Hematopoietic multipotent progenitor cell treated with erythropoietin and hydrocortisone succinate and interleukin-3 and kit ligand, for 6 days (in vitro differentiated cells): Measurements from ENCODE around the gene RBM4.
"Not testable (repeated sequence)": the region's sequence is repeated elsewhere in the genome, so short reads cannot be mapped to it uniquely, and the experiment has no call there.

ENCODE experiments used
- DNase-seq: peaks from one replicate; pipeline ENCODE4 v3.0.0-alpha.2; 2015

The RBM4 gene, protein sequence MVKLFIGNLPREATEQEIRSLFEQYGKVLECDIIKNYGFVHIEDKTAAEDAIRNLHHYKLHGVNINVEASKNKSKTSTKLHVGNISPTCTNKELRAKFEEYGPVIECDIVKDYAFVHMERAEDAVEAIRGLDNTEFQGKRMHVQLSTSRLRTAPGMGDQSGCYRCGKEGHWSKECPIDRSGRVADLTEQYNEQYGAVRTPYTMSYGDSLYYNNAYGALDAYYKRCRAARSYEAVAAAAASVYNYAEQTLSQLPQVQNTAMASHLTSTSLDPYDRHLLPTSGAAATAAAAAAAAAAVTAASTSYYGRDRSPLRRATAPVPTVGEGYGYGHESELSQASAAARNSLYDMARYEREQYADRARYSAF

DNA sequence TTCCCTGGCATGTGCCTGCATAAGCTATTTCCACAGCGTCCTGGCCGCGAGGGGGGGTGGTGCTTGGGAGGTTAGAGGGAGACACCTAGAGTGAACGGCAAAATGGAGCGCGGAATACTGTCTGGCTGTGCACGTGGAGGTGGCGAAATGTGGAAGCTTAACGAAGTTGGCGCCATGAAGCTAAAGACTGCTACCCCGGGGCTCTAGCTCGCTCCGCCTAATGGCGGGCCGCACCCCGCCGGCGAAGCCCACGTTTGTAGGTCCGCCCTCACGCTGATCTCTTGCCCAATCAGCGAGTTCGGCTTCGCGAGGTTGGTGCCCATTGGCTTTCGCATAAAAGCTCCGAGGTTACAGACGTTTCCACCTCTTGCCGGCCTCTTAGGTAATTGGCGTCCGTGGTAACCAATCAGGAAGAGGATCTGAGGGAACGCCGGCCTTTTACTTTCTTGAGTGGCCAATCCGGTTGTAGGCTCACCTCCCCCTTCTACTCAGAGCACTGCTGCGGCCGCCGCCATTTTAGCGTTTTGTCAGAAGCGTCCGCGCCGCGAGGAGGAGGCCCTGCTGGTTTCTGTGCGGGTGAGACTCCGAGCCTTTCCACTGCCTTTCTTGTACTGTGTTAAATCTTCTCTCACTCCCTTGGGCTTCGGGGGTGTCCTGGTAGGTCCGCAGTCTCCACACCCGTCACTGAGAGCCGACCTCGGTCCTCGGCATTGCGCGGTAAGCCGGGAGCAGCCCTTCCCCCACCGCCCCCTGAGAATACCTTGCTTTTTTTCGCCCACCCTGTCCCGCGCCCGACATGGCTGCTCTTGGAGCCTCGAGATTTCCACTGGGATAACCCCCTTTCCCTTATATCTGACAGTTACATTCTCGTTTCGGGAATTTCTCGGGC, at the start of gene RBM4:
Gene RBM4, plus strand, starts transcription at position 527 of the 889 bp plus-strand sequence. CDS start 1,009 bp downstream, outside the sequence.
- DNase-seq, result peak; percentile 100

DNA sequence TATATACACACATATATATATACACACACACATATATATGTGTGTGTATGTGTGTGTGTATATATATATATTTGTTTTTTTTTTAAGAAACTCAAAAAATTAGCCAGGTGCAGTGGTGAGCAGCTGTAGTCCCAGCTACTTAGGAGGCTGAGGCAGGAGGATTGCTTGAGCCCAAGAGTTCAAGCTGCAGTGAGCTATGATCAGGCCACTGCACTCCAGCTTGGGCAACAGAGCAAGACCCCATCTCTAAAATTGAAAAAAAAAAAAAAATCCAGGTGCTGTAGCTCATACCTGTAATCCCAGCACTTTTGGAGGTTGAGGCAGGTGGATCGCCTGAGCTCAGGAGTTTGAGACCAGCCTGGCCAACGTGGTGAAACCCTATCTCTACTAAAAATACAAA, 49.2 kb upstream of the RBM4 start:
- not testable (repeated sequence) for DNase-seq

DNA sequence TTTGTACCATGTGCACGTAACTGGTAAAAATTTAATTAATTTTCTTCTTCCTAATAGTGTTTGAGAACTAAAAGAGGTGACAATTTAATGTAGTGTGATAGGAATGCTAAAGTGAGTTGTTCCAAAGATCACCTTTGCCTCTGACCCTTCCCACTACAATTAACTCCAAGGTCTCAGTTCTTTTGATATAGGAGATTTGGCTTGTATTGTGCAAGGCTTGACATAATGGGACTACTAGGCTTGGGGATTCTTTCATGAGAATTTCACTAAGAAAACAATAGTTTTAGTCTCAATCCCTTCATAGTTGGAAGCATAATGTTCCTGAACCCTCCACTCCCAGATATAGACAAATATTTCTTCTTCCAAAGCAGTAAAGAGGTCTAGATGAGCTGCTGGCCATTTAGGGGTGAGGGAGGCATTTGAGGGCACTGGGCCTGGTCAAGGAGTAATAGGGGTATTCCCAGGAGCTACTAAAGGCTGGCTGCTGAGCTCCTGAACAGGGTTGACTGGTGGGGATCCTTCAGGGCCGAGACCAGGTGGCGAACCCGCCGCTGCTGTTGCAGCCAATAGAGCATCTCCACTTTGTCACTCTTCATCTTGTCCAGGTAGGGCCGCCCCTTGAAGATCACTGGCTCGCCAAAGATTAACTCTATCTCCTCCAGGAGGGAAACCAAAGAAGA, 48.4 kb upstream of the RBM4 start:
- no peak for DNase-seq

DNA sequence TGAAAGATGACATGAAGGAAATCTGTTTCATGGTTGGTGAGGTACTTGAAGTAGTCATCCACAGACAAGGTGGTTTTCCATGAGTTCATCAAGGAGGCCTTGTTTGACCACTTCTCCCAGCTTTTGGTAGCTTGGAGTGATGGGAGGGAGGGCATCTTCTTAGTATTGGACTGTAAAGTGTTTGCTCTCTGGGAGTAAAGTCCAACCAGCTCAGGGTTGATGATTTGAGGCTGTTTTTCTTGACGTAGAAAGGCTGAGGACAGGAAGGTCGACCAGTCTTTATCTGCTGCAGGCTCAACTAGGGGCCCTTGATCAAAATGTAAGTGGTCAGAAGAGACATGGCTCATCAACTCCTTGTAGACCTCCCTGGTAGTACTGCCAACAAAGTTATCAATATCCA, 47.3 kb upstream of the RBM4 start:
- no peak for DNase-seq

DNA sequence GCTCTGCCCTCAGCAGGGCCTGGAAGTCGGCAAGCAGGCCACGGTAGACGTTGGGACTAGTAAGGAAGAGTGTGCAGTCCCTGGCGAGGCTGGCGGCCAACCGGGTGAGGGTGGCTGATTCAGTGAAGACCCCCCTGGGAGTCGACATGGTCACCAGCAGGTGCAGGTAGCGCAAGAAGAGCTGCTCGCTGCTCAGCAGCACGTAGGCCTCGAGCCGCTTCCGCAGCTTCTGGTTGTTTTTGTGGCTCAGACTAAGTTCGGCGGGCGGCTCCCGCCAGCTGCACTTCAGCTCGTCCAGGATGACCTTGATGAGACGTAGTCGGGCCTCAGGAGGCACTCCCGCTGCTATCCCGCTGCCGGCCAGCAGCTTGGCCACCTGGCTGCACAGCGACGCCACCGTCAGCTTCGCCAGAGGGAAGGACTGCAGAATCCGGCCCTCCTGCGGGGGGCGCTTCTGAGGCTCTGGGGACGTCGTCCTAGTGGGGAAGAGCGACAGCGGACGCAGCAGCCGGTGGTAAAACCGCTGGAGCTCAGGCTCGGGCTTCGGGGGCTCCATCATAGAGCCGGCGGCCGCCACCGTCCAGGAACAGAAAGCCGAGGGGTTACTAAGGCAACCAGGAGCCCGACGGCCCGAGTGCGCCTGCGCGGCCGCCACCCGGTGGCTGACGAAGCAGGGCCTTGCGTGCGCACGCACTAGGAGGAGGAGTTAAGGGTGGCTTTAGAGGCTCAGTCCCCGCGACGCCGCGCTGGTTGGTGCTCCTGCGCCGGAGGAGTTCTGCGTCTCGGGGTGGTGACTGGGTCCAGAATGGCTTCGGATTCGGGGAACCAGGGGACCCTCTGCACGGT, 45.8 kb upstream of the RBM4 start, which contains the start of the genes CCDC87 and CCS:
Gene CCDC87, minus strand, starts transcription at position 607 of the 846 bp plus-strand sequence. Its CDS starts 48 bp downstream, at position 559.
Gene CCS, plus strand, starts transcription at position 729 of the 846 bp plus-strand sequence. Its CDS starts 77 bp downstream, at position 806.
- peak; percentile 98 for DNase-seq

DNA sequence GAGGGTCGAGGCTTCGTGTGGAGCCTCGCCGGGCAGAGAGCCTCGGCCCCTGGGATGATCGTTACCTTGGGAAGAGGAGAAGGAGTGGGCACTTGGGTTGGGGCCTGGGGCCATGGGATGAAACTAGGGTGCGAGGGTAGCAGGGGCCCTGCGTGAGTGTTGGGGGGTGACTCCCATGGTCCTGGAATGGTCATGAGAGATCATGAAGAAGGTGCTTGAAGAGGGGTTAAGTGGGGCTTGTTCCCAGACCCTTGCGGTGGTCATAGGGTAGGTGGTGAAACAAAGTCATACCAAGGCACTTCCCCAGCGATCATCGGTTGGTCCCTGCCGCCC, 45.2 kb upstream of the RBM4 start:
- no peak for DNase-seq

DNA sequence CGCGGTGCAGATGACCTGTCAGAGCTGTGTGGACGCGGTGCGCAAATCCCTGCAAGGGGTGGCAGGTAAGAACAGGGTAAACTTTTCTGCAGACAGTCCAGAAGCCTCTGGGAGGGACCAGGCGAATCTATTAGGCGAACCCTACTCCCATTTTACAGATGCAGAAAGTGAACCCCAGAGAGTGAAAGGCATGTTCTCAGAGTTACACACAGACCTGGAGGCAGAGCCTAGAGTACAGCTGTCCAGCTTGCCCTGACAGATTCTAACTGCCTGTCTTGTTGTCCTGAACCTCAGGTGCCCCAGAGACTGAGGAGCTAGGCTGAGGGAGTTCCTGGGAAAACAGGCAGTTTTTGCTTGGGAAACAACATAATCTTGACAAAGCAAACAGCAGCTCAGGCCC, 44.9 kb upstream of the RBM4 start:
- DNase-seq, result no peak

DNA sequence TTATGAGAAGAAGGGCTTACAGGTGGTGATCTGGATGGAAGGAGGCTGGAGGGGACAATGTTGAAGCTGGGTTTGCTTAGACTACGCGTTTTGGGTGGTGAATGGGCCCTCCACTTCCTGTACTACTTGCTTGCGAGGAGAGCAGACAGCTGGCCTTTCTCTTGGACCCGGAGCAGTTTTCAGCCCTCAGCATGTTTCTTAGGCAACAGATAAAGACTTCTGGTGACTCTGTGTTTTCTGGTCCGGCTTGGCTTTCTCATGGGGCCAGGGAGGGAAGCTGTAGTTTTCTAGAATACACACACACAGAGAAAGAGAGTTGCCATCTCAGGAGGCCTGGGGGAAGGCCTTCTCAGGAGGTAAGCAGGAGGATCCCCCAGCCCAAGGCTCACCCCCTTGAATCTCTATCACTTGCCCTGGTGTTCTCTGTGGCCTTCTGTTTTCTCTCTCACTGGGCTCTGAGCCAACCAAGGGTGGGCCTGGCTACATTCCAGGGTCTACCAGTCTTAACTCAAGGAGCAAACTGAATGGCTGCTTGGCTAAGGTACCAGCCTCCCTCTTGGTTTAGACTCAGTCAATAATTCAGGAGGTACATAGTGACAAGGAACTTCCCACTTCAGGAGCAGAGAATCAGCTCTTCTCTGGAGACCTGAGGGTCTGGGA, 43.1 kb upstream of the RBM4 start:
- peak; percentile 84 for DNase-seq

DNA sequence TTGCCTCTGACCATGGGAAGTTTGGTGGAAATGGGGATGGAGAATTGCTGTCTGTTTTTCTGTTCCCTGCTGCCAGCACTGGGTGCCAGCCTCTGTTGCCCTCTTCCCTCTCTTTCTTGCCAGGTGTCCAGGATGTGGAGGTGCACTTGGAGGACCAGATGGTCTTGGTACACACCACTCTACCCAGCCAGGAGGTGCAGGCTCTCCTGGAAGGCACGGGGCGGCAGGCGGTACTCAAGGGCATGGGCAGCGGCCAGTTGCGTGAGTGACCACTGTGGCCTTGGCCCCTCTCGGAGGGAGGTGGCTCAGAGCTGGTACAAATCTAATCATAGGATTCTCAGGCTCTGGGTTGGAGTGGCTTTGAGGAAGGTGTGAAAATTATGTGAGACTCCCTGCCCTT, 39.5 kb upstream of the RBM4 start:
- DNase-seq, result no peak

DNA sequence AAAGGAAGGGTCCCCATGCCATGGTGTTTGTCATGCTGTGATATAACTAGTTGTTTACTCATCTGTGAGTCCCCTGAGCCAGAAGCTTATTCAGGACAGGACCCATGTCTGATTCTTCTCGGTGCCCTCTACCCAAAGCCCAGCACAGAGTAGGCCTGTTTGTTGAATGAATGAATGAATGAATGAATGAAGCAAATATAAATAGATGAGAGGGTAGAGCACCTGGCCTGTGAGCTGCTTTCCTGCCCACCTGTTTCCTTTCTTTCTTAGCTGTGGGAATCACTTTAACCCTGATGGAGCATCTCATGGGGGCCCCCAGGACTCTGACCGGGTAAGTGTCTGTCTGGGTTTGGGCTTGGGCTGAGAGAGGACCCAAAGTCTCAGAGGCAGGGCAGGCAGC, 38.3 kb upstream of the RBM4 start:
- no peak for DNase-seq

DNA sequence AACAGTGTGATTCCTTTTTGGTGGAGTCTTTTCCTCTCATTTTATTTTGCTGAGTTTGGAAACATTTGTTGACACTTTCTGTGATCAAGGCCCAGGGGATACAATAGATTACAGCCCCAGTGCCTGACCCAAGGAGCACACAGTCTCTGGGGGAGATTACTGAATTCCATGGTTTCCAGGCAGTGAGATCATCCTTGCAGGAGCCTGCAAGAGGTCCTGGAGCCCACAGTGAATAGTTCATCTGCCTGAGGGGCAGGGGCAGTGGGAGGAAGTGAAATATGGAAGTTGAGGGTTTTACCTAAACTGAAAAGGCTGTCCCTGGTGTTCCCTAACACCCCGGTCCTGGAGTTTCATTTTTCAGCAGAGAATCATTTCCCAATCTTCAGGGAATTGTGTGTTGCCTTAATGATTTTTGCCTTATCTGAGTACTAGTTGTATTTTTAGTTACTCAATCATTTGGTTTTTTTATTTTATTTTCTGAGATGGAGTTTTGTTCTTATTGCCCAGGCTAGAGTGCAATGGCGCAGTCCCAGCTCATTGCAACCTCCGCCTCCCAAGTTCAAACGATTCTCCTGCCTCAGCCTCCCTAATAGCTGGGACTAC, 37.8 kb upstream of the RBM4 start:
- DNase-seq, result no peak

DNA sequence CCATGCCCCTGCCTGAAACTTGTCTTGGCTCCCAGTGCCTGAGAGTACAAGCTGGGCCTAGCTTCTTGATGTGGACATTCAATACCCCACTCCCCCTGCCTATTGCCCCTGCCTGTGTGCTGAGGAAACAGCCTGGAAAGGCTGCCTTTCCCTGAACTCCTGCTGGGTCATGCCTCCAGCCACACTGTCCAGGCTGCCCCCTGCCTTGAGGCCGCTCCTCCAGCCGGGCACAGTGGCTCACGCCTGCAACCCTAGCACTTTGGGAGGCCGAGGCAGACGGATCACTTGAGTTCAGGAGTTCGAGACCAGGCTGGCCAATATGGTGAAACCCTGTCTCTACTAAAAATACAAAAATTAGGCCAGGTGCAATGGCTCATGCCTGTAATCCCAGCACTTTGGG, 35.4 kb upstream of the RBM4 start:
- no peak for DNase-seq

DNA sequence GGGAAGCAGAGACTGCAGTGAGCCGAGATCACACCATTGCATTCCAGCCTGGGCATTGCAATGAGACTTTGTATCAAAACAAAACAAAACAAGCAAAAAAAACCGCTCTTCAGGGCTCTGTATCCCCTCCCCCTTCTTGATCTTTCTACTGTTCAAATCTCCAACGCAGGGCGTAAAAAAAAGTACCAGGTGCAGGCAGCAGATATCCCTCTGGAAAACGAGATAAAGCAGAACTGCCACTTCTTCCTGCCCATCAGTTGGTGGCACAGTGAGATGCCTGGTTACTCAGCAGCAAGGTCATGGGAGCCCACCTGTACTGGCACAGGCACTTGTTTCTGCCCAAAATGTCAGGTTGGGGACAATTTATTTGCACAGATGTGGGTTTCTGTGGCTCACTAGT, 34.3 kb upstream of the RBM4 start:
- peak; percentile 93 for DNase-seq

DNA sequence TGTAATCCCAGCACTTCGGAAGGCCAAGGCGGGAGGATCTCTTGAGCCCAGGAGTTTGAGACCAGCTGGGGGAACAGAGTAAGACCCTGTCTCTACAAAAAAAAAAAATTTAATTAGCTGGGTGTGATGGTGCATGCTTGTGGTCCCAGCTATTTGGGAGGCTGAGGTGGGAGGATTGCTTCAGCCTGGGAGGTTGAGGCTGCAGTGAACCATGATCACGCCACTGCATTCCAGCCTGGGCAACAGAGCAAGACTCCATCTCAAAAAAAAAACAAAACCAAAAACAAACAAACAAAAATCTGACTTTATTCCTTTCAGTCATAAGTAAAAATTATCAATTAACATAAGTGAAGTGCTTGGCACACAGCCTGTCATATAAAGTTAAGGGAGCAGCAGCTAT, 31.9 kb upstream of the RBM4 start:
- not testable (repeated sequence) for DNase-seq

DNA sequence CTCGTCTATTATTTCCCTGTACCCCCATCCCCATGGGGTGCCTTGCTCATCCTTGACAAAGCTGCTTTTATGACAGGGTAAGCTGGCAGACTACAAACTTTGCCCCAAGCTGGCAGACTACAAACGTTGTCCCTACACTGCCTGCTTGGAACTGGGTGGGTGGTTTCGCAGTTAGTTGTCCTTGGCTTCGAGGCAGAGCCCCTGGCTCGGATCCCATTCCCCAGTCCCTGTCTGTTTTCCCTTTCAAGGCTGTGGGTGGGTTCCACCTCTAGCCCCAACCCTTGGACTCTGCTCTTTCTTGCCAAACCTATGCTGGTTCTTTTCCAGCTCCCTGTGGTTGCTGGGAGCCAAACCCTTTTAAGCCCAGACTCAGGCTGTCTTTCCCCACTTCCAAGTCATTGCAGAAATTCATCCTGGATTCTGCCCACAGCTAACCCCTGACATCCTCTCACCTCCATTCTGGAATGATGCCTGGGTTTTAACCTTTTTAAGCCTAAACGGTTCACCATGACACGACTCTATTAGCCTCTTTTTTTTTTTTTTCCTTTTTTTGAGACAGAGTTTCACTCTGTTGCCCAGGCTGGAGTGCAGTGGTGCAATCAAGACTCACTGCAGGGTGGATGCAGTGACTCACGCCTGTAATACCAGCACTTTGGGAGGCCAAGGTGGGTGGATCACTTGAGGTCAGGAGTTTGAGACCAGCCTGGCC, 31.2 kb upstream of the RBM4 start:
- DNase-seq, result no peak

DNA sequence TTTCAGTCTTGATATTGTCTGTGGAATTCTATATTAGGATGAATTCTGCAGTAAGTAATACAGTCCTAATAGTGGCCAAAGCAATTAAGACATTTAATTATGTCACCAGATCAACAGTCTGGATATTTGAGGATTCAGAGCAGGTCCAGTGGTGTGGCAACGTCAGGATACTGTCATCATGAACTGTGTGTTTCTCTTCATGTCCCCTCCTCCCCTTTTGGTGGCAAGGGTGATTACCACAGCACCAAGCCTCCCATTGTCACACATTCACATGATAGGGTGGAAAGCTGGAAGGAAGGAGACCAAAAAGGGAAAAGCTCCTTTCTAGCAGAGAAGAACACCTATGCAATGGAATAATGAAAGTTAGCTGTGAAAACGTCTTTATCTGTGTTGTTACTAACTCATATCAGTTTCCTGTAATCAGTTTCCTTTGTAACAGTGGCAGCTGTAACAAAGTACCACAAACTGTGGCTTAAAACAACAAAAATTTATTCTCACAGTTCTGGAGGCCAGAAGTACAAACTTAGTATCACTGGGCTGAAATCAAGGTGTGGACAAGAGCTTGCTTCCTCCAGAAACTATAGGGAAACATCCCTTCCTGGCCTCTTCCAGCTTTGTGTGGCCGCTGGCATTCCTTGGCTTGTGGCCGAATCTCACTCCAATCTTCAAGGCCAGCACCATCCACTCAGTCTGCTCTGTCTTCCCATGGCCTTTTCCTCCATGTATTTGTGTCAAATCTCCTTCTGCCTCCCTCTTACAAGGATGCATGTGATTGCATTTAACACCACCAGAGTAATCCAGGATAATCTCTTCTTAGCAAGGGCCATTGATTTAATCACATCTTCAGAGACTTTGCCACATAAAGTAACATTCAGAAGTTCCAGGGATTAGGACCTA, 28.5 kb upstream of the RBM4 start:
- peak; percentile 35 for DNase-seq

DNA sequence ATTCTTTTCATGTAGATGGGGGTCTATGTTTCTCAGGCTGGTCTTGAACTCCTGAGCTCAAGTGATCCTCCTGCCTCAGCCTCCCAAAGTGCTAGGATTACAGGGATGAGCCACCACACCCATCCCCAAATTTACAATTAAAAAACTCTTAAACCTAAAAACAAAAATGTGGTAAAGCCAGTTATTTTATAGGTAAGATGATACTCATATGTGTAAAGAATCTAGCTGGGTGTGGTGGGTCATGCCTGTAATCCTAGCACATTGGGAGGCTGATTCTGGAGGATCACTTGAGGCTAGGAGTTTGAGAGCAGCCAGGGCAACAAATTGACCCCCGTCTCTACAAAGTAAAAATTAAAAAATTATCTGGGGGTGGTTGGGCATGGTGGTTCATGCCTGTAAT, 26.0 kb upstream of the RBM4 start:
- DNase-seq, result no peak

DNA sequence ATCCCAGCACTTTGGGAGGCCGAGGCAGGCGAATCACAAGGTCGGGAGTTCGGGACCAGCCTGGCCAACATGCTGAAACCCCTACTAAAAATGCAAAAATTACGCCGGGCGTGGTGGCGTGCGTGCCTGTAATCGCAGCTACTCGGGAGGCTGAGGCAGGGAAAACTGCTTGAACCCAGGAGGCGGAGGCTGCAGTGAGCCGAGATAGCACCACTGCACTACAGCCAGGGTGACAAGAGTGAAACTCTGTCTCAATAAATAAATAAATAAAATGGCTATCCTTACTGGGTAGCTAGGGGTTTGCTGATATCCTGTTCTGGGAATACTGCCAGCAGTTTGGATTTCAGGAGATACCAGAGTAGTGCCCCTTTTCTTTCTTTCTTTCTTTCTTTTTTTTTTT, 24.4 kb upstream of the RBM4 start:
- peak; percentile 55 for DNase-seq

DNA sequence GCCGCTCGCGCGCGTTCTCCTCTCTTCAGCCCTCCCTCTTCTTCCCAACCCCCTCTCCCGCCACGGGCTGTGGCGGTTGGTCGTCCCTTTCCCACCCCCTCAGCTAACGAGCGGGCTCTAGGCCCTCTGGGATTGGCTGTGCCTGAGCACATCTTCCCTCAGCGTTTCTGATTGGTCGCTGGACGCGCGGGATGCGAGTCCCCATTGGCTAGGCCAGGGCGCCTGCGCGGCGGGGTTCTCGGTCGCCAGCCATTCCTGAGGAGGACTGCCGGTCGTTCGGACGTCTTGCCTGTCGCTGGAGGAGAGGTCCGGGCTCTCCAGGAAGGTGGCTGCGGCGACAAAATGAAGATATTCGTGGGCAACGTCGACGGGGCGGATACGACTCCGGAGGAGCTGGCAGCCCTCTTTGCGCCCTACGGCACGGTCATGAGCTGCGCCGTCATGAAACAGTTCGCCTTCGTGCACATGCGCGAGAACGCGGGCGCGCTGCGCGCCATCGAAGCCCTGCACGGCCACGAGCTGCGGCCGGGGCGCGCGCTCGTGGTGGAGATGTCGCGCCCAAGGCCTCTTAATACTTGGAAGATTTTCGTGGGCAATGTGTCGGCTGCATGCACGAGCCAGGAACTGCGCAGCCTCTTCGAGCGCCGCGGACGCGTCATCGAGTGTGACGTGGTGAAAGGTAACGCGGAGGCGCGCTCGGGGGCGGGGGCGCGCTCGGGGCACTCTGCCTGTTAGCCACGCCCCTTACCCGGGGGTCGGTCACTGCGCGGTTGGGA, 21.9 kb upstream of the RBM4 start, which contains the start of gene RBM14:
Gene RBM14, plus strand, starts transcription at position 252 of the 776 bp plus-strand sequence. Its CDS starts 91 bp downstream, at position 343.
- DNase-seq, result peak; percentile 100
